GM12878 (cell line): ENCODE data around the gene ZNF423. TPM values are rescaled to one million over a fixed set of nuclear protein-coding genes. Genes with fewer than 3 reads are reported as not detected.

ENCODE experiments used
- ATAC-seq: fragments of 200-7000 bp; cut with Tn5 transposase; 3 replicates; pipeline ENCODE4 v1.9.1; 2020; ENCODE audit warnings: mild to moderate bottlenecking, moderate library complexity
- BruUV-seq: library from RNA; stranded (reverse); fragments of 400-500 nt; replicated peaks from 2 replicates; lab custom pipeline; 2021; lab: Mats Ljungman, UMichigan
- CTCF ChIA-PET: fragments of 300-600 bp; sonication (Branson Sonifier 250); formaldehyde crosslinking; extraction: SDS; loops from one replicate; lab custom pipeline; 2021; ENCODE audit warnings: inconsistent platforms; lab: Yijun Ruan, JAX
- POLR2A ChIA-PET: fragments of 350-600 bp; formaldehyde crosslinking; extraction: SDS; loops from one replicate; lab custom pipeline; 2021; ENCODE audit warnings: inconsistent platforms; lab: Charles Lee
- RAD21 ChIA-PET: fragments of 300-600 bp; sonication (Branson Sonifier 250); formaldehyde crosslinking; loops from one replicate; lab custom pipeline; 2023; ENCODE audit warnings: antibody characterized with exemption; ENCODE audit not compliant: unreplicated experiment; lab: Charles Lee
- SMC1A ChIA-PET: fragments of 300-600 bp; sonication (Branson Sonifier 250); formaldehyde crosslinking; loops from one replicate; lab custom pipeline; 2023; ENCODE audit not compliant: unreplicated experiment, uncharacterized antibody; lab: Charles Lee
- DNase-seq: peaks from one replicate; pipeline ENCODE4 v3.0.0-alpha.2; 2011; ENCODE audit warnings: low read depth, low spot score
- FAIRE-seq: peaks from 3 replicates; lab custom pipeline; 2011; peaks lifted over from hg19 to GRCh38; lab: Jason Lieb, UNC
- H2AFZ ChIP-seq: 2 replicates; pipeline ENCODE4 v1.6.0; 2011; ENCODE audit warnings: low read depth, low read length, control low read depth; ENCODE audit not compliant: control insufficient read depth
- H3K27ac ChIP-seq: 2 replicates; pipeline ENCODE4 v1.5.1; 2011; ENCODE audit warnings: control low read depth; ENCODE audit not compliant: control insufficient read depth, insufficient read depth
- H3K27me3 ChIP-seq, 2 experiments: replicated peaks in 1 of 2; 2 replicates each; pipeline versions ENCODE4 v1.6.0 to v1.6.1; 2011; ENCODE audit warnings: low read length in 1 of 2; ENCODE audit not compliant: control insufficient read depth in 2 of 2, insufficient read depth in 2 of 2
- H3K36me3 ChIP-seq, 2 experiments: 2 replicates each; pipeline ENCODE4 v1.5.1; 2011; ENCODE audit warnings: low read length in 1 of 2; ENCODE audit not compliant: control insufficient read depth in 2 of 2, insufficient read depth in 2 of 2
- H3K4me1 ChIP-seq: 2 replicates; pipeline ENCODE4 v1.6.1; 2011; ENCODE audit warnings: mild to moderate bottlenecking, low read length, moderate library complexity, mixed read lengths; ENCODE audit not compliant: control insufficient read depth, insufficient read depth
- H3K4me2 ChIP-seq: 2 replicates; pipeline ENCODE4 v1.6.0; 2011; ENCODE audit warnings: control low read depth; ENCODE audit not compliant: control insufficient read depth, insufficient read depth
- H3K4me3 ChIP-seq: fragments of 200-600 bp; sonication (generic); 2 replicates; pipeline ENCODE4 v1.5.1; 2016
- H3K79me2 ChIP-seq: 2 replicates; pipeline ENCODE4 v1.6.0; 2011; ENCODE audit warnings: low read length; ENCODE audit not compliant: control insufficient read depth, insufficient read depth
- H3K9ac ChIP-seq: 2 replicates; pipeline ENCODE4 v1.8.0; 2011; ENCODE audit warnings: low read length, control low read depth, mixed read lengths; ENCODE audit not compliant: control insufficient read depth, insufficient read depth
- H3K9me3 ChIP-seq: replicated peaks from 3 replicates; pipeline ENCODE4 v1.5.1; 2011; ENCODE audit warnings: mild to moderate bottlenecking, low read length; ENCODE audit not compliant: control insufficient read depth, insufficient read depth
- H4K20me1 ChIP-seq: 2 replicates; pipeline ENCODE4 v1.6.0; 2011; ENCODE audit not compliant: control insufficient read depth, insufficient read depth
- E2F4 ChIP-seq: IDR thresholded peaks from 2 replicates; pipeline ENCODE4 v1.6.1; 2012; ENCODE audit warnings: low read depth, low read length, improper control_type of control experiment
- KLF5 ChIP-seq: fragments of 450-650 bp; IDR thresholded peaks from 2 replicates; pipeline ENCODE4 v1.6.1; 2014; ENCODE audit warnings: mild to moderate bottlenecking; ENCODE audit not compliant: partially characterized antibody
- MAX ChIP-seq: IDR thresholded peaks from 2 replicates; pipeline ENCODE4 v1.6.1; 2012; ENCODE audit warnings: low read depth, low read length, improper control_type of control experiment
- MLLT1 ChIP-seq: fragments of 450-650 bp; IDR thresholded peaks from 2 replicates; pipeline ENCODE4 v1.6.1; 2016; ENCODE audit warnings: mild to moderate bottlenecking
- SKIL ChIP-seq: fragments of 450-650 bp; IDR thresholded peaks from 2 replicates; pipeline ENCODE4 v1.6.1; 2017; ENCODE audit warnings: mild to moderate bottlenecking, low read depth, inconsistent platforms; ENCODE audit not compliant: poor library complexity, severe bottlenecking
- ZNF622 ChIP-seq: fragments of 450-650 bp; IDR thresholded peaks from 2 replicates; pipeline ENCODE4 v1.6.1; 2017; ENCODE audit warnings: mild to moderate bottlenecking, inconsistent platforms
- WGBS: methylation state at CpG from one replicate; pipeline ENCODE4 v1.1.6; 2016; ENCODE audit warnings: low lambda C conversion rate; ENCODE audit not compliant: insufficient replicate concordance, insufficient coverage; ENCODE audit errors: missing lambda C conversion rate; 5-methylcytosine and 5-hydroxymethylcytosine counted together
- in situ Hi-C: fragments of 300-500 bp; cut with MboI; formaldehyde crosslinking; loops from 9 replicates; pipeline ENCODE4 v1.14.3; 2018; ENCODE audit warnings: mixed read lengths
- intact Hi-C: fragments of 100-400 bp; cut with micrococcal nuclease; formaldehyde crosslinking; loops from one replicate; pipeline ENCODE4 v1.14.2; 2022; ENCODE audit not compliant: unreplicated experiment
- polyA plus RNA-seq, 11 experiments: library from polyadenylated mRNA; depleted of rRNA in 4 of 11; unstranded in 6 of 11; stranded (reverse) in 5 of 11; fragments of >200 nt; fragmentation: Nextera tagmentation in 4 of 11; fragmentation: Illumina TruSeq in 1 of 11; extraction: Ambion mirVana in 4 of 11; extraction: Trizol in 1 of 11; gene quantifications; 1 replicate in 1 of 11; 2 replicates in 10 of 11; pipeline versions ENCODE4 v1.2.1 to v1.2.3, GENCODE V29; 2011 to 2016; ENCODE audit warnings: inconsistent platforms in 2 of 11, missing spikeins in 2 of 11, low read depth in 1 of 11
- total RNA-seq, 4 experiments: library from RNA; depleted of rRNA in 3 of 4; stranded (reverse); fragments of >200 nt in 3 of 4; fragmentation: Illumina TruSeq in 1 of 4; extraction: Trizol in 1 of 4; gene quantifications; 2 replicates each; pipeline versions ENCODE4 v1.2.1 to v1.2.3, GENCODE V29; 2013 to 2021

ZNF423 gene
- total and polyA plus RNA-seq, 10 of the 15 experiments (the other 5 are each of a cell fraction or from before 2014, with no cell fraction given) = 0.03 to 0.64 (median 0.10) TPM

- peaks cover 2% of the 10 kb centered on the region; the same call in 2 of the 3 replicates for H3K9me3 ChIP-seq
- H3K4me2 ChIP-seq = no peak overlapping the region
- no peaks in the 10 kb centered on the region; a peak in 1 of 4 replicates for H3K27me3 ChIP-seq
- intact Hi-C loops (no loop called here), in situ Hi-C loops (no loop called here)
- no peak overlapping the region for H3K9ac ChIP-seq
- no peak overlapping the region for H3K27ac ChIP-seq
- H3K79me2 ChIP-seq = no peaks in the 10 kb centered on the region
- BruUV-seq = no TSS peak
- 57% methylated on average over 12 of the region's 12 CpGs for WGBS
- no peaks in the 10 kb centered on the region for H4K20me1 ChIP-seq
- TF ChIP-seq SKIL = no peak
- no peak for TF ChIP-seq MAX
- no peak for TF ChIP-seq ZNF622
- CTCF ChIA-PET = no interaction called here
- SMC1A ChIA-PET = interaction anchor here (0.8 kb wide), 1 partner anchor 75 kb away, joined by 3 read pairs; no protein-coding TSS in a partner anchor
- no peaks in the 10 kb centered on the region for H3K36me3 ChIP-seq
- no peaks in the 10 kb centered on the region for H3K4me1 ChIP-seq
- no peak for DNase-seq
- no peak overlapping the region for H2AFZ ChIP-seq
- ATAC-seq = no peak
- no peak overlapping the region for H3K4me3 ChIP-seq
- POLR2A ChIA-PET = no interaction called here
- FAIRE-seq = no peak
- RAD21 ChIA-PET = no interaction called here
These were observed 125.1 kb downstream of the ZNF423 start for GRCh38 chr16:49730772-49731171.

GRCh38 chr16:49727611-49728010 is 128.3 kb downstream of the ZNF423 start:
- H3K27ac ChIP-seq = no peak overlapping the region
- H2AFZ ChIP-seq = no peak overlapping the region
- CTCF ChIA-PET = no interaction called here
- in situ Hi-C loops (no loop called here), intact Hi-C loops (no loop called here)
- ATAC-seq = no peak
- SMC1A ChIA-PET = no interaction called here
- H3K4me2 ChIP-seq = no peak overlapping the region
- no peaks in the 10 kb centered on the region for H4K20me1 ChIP-seq
- BruUV-seq = no TSS peak
- POLR2A ChIA-PET = no interaction called here
- no peak for FAIRE-seq
- no peak overlapping the region for H3K4me3 ChIP-seq
- H3K9me3 ChIP-seq = peaks cover 2% of the 10 kb centered on the region; the same call in 2 of the 3 replicates
- no peaks in the 10 kb centered on the region for H3K36me3 ChIP-seq
- 32% methylated on average over 10 of the region's 11 CpGs for WGBS
- peaks cover 0 to 3% of the 10 kb centered on the region in 2 experiments; a peak in 2 of 4 replicates for H3K27me3 ChIP-seq
- no peak for DNase-seq
- TF ChIP-seq MLLT1 (no peak), KLF5 (no peak), E2F4 (no peak)
- H3K9ac ChIP-seq = no peak overlapping the region
- RAD21 ChIA-PET = no interaction called here
- no peaks in the 10 kb centered on the region for H3K79me2 ChIP-seq
- no peaks in the 10 kb centered on the region for H3K4me1 ChIP-seq
